Stimulated activated CD8-positive, alpha-beta memory T cell treated with anti-CD3 and anti-CD28 coated beads, Interleukin-7, amount 100 ng/mL, for 48 hours (primary cell): ENCODE measurements around the gene GRK6.
"Not testable (repeated sequence)": the region's sequence is repeated elsewhere in the genome, so short reads cannot be mapped to it uniquely, and the experiment has no call there.

Experiments used
- DNase-seq, 2 donors: peaks; one replicate each; pipeline ENCODE4 v3.0.0-alpha.2; 2020; ENCODE audit warnings: low read depth in 1 of 2; ENCODE audit errors: extremely low read depth in 1 of 2

GRK6 gene

GRCh38 chr5:177397875-177398390 is 28.5 kb upstream of the GRK6 start:
- DNase-seq: no peak

- DNase-seq: no peak
Measured at GRCh38 chr5:177399997-177400868, 26.2 kb upstream of the GRK6 start, which contains the start of gene PFN3. Gene PFN3, minus strand, starts transcription at chr5:177400661. Its CDS starts 85 bp downstream, at chr5:177400576.

GRCh38 chr5:177402271-177403043 is 24.0 kb upstream of the GRK6 start:
- peak; percentile 22 to 58 for DNase-seq

GRCh38 chr5:177403102-177403791 is 23.2 kb upstream of the GRK6 start:
- no peak for DNase-seq

- DNase-seq: peak; percentile 70 to 80
Measured at GRCh38 chr5:177403792-177404640, 22.5 kb upstream of the GRK6 start.

GRCh38 chr5:177404641-177405179 is 21.8 kb upstream of the GRK6 start:
- DNase-seq: no peak

- no peak for DNase-seq
Measured at GRCh38 chr5:177405312-177405711, 21.2 kb upstream of the GRK6 start.

- no peak for DNase-seq
Measured at GRCh38 chr5:177405805-177406204, 20.7 kb upstream of the GRK6 start.

GRCh38 chr5:177409043-177409801 is 17.3 kb upstream of the GRK6 start, which contains the start of gene F12:
Gene F12, minus strand, starts transcription at chr5:177409564. Its CDS starts 37 bp downstream, at chr5:177409527.
- DNase-seq: no peak

GRCh38 chr5:177410575-177410974 is 15.9 kb upstream of the GRK6 start:
- DNase-seq: no peak

GRCh38 chr5:177412603-177413233 is 13.8 kb upstream of the GRK6 start:
- DNase-seq: no peak

GRCh38 chr5:177414481-177414880 is 12.0 kb upstream of the GRK6 start:
- DNase-seq: no peak

- DNase-seq: not testable (repeated sequence)
Measured at GRCh38 chr5:177417081-177417480, 9.4 kb upstream of the GRK6 start.

- no peak for DNase-seq
Measured at GRCh38 chr5:177419046-177419445, 7.4 kb upstream of the GRK6 start.

GRCh38 chr5:177420472-177420871 is 6.0 kb upstream of the GRK6 start:
- DNase-seq: not testable (repeated sequence)

GRCh38 chr5:177421062-177421798 is 5.2 kb upstream of the GRK6 start:
- DNase-seq: no peak

GRCh38 chr5:177423671-177424070 is 2.8 kb upstream of the GRK6 start:
- DNase-seq: no peak
